Stimulated activated effector memory CD8-positive, alpha-beta T cell treated with anti-CD3 and anti-CD28 coated beads, Interleukin-12 subunit alpha, Interleukin-12 subunit beta, amount 100 ng/mL, for 72 hours (primary cell): ENCODE results near the gene LGALS3BP.
A peak's percentile ranks its signal among the peaks of the same experiment; 100 is the strongest.
"Not testable (repeated sequence)": the region's sequence is repeated elsewhere in the genome, so short reads cannot be mapped to it uniquely, and the experiment has no call there.

Source experiments
- ATAC-seq: fragments of 150-1000 bp; cut with Tn5 transposase; 2 replicates; pipeline ENCODE4 v1.10.0; 2021
- DNase-seq, 2 donors: peaks; one replicate each; pipeline ENCODE4 v3.0.0; 2021 to 2022; ENCODE audit warnings: low spot score in 2 of 2
- H3K27ac Mint-ChIP-seq: one replicate; pipeline ENCODE4 v1.8.0; 2022; ENCODE audit warnings: mild to moderate bottlenecking, mixed read lengths
- H3K36me3 Mint-ChIP-seq: one replicate; pipeline ENCODE4 v1.8.0; 2022; ENCODE audit warnings: mild to moderate bottlenecking, mixed read lengths
- H3K4me1 Mint-ChIP-seq: one replicate; pipeline ENCODE4 v1.8.0; 2022; ENCODE audit warnings: mixed read lengths
- H3K4me3 Mint-ChIP-seq: one replicate; pipeline ENCODE4 v1.8.0; 2022; ENCODE audit warnings: mild to moderate bottlenecking, mixed read lengths
- H3K9me3 Mint-ChIP-seq: one replicate; pipeline ENCODE4 v1.8.0; 2022; ENCODE audit warnings: mixed read lengths

The LGALS3BP gene

DNA sequence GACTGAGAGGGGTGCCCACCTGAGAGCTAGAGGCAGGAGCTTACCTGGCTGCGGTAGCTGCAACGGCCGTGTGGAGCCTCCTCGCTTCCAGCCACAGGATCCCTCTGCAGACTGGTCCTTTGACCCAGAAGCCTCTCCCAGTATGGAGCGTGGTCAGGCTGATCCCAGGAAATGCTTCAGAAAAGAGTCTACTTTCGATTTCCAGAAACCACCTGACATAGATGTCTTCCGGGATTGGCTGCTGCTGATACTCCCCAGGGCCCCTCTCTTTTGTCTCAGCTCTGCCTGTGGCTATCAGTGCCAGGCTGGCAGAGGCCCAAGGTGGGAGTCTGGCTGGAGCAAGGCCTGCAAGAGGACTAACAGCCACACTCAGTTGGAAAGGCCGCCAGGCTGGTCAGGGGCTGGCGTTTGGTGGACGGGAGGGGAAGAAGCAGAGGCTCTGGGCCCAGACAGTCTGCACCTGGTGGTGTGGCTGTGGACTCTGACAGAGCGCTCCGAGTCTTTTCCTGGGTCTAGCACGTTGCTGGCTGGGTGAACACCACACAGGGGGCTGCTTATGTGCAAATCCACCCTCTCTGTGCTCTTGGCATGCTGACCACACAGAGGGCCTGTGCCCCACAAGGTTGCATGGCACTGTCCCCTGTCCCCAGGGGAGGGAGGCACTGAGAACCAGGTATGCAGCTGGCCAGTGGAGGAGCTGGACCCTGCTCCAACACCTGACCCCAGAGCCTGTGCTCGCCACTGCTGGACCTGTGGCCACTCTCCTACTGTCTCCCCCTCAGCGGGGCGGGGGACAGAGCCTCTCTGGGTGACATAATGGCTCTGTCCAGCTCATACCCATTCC is at the start of gene LGALS3BP:
Gene LGALS3BP (minus strand): TSS at position 144 of the 844 bp plus-strand sequence. CDS start 2,732 bp downstream, outside the sequence.
- Mint-ChIP-seq H3K27ac (no peak within 1 kb of the TSS), H3K4me1 (no peaks in the 10 kb centered on the region), H3K9me3 (no peaks in the 10 kb centered on the region), H3K36me3 (no peaks in the 10 kb centered on the region), H3K4me3 (peak within 1 kb of the TSS; percentile 26)
- no peak for DNase-seq
- peak; percentile 42 for ATAC-seq

DNA sequence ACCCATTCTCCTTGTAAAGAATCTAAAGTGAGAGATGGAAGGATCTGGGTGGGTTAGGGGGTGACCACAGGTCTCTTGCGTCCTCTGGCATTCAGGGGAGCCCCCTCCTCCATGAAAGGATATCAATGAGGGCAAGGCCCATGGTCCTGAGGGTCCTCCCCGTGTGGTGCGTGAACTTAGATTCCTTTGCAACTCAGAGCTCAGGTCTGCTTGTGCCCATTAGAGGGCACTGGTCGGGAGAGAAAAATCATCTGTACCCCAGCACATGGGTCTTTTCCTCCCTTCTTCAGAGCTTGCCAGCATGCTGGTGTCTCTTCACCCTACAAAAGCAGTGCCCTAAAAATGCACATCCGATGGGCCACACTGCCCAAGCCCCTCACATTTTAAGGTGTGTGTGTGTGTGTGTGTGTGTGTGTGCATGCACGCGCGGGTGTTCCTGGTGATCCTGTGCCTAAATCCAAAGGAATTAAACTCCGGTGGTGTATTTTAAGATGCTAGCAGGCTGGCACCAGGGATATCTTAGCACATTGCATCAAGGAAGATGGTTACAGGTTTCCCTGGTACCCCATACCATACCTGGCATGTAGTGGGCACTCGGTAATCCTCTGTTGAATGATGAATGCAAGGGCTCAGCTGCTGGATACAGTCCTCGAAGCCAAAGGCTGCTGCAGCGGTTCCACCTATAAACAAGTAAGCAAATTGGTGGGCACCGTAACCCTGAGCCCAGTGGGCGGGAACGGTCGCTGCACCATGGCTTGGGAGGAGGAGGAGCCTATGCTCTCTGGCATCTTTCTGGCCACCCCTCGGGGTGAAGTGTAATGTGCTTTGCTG is 49.0 kb upstream of the LGALS3BP start:
- Mint-ChIP-seq H3K9me3 (no peaks in the 10 kb centered on the region), H3K4me1 (peaks cover 6% of the 10 kb centered on the region)

DNA sequence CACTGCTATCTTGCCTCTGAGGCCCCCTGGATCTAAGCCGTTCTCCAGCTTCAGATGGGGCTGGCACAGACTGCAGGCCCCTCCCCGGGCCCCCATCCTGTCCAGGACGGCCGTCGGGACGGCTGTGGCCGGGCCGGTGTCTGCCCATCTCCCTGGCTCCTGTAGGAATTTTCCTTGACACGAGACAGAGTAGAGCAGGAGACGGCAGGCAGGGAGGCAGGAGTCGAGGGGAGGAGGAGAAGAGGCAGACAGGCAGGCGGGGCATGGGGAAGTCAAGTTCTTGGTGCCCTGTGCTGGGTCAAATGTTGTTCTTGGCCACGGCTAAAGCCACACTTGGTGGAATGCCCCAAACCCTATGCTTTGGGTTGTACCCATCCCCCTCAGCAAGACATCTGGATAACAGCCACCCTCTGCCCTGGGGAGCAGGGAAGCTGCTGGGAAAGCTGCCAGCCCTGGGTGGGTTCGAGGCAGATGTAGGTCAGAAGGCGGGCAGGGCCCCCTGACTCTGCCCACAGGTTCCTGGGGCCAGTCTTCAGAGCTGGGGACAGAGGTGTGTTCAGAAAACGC is 48.3 kb upstream of the LGALS3BP start:
- H3K4me3 Mint-ChIP-seq = no peak overlapping the region
- DNase-seq (no peak), ATAC-seq (no peak)
- H3K9me3 Mint-ChIP-seq = no peaks in the 10 kb centered on the region
- H3K36me3 Mint-ChIP-seq = no peaks in the 10 kb centered on the region
- peaks cover 12% of the 10 kb centered on the region for H3K4me1 Mint-ChIP-seq
- H3K27ac Mint-ChIP-seq = no peak overlapping the region

More for the DNA sequence above, 49.0 kb upstream of the LGALS3BP start:
- H3K36me3 Mint-ChIP-seq = no peaks in the 10 kb centered on the region
- ATAC-seq (no peak), DNase-seq (no peak)
- no peak overlapping the region for H3K4me3 Mint-ChIP-seq
- H3K27ac Mint-ChIP-seq = no peak overlapping the region

DNA sequence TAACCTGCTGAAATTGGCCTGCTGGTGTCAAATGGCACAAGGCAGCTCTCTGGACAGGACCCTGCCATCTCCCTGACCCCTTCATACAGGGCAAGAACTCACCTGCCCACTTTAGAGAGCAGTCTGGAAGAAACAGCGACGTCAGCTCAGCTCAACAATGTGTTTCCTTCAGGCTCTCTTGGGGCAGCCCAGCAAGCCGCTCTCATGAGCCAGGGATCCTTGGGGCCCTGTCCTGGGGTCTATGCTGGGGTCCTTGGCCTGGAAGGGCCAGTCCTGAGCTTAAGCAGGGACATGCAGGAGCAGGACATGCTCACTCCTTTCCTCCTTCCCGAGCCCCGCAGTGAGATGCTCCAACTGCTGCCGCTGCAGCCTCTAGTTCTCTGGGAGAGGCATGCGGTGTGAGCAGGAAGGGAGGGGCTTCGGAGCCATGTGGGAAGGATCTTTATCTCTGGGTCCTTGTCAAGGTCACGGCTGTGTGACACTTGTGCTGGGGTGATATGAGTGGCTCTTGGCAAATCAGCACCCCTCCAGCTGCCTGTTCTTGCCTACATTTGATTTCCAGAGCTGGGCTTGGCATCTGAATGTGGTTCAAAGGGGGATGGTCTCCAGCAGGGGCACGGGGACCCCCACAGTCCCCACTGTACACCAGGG is 47.7 kb upstream of the LGALS3BP start:
- Mint-ChIP-seq H3K4me3 (no peak overlapping the region), H3K4me1 (peaks cover 13% of the 10 kb centered on the region), H3K27ac (no peak overlapping the region), H3K9me3 (no peaks in the 10 kb centered on the region), H3K36me3 (no peaks in the 10 kb centered on the region)
- ATAC-seq (no peak), DNase-seq (no peak)

GRCh38 chr17:79026376-79027273 is 46.9 kb upstream of the LGALS3BP start:
- H3K4me1 Mint-ChIP-seq = peaks cover 13% of the 10 kb centered on the region
- no peak overlapping the region for H3K4me3 Mint-ChIP-seq
- H3K36me3 Mint-ChIP-seq = no peaks in the 10 kb centered on the region
- no peak overlapping the region for H3K27ac Mint-ChIP-seq
- DNase-seq (no peak), ATAC-seq (no peak)
- H3K9me3 Mint-ChIP-seq = no peaks in the 10 kb centered on the region

DNA sequence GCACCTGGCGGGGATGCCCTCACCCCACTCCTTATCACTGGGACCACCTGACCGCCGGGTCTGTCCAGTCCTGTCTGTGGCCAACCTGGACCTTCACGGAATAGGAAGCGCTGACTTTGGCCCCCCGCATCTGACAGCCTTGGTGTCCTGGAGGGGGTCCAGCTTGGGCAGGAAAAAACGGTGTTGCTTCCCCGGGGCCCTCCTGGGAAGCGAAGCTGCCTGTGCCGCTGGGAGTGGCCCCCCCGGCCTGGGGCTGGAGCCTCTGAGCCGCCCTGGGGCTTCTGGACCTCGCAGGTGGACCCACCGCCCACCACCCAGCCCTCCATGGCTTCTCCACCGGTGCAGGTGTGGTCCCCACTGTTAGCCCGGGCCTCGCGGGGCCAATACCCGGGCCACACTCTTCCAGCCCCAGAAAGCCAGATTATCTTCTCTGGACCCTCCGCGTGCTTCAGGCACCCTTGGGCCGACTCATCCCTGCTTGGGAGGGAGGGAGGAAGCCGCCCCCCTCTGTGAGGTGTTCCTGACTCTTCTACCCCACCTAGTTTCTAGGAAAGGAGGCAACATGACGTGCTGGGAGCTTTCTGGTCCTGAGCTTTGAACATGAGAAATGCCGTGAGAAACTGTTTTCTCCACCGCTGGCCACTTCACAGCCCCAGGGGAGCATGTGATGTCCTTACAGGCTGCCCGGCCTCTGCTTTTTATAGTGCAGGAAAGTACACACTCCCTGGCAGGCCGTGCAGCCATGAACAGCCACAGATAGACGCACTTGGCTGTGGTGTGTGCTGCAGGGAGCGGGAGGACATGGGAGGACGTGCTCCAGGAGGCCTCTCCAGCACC is 45.4 kb upstream of the LGALS3BP start:
- Mint-ChIP-seq H3K27ac (no peak overlapping the region), H3K9me3 (no peaks in the 10 kb centered on the region), H3K36me3 (no peaks in the 10 kb centered on the region), H3K4me1 (peaks cover 13% of the 10 kb centered on the region), H3K4me3 (peak overlapping the region; percentile 83)
- ATAC-seq = no peak
- no peak for DNase-seq

- Mint-ChIP-seq H3K4me1 (peaks cover 13% of the 10 kb centered on the region), H3K27ac (peak within 1 kb of the TSS; percentile 63), H3K9me3 (no peaks in the 10 kb centered on the region), H3K36me3 (no peaks in the 10 kb centered on the region), H3K4me3 (peak within 1 kb of the TSS; percentile 83)
- ATAC-seq = peak; percentile 78
- DNase-seq = peak in 1 of 2 donors; percentile 58
Measured at GRCh38 chr17:79023886-79024771, 44.4 kb upstream of the LGALS3BP start, which contains the start of gene C1QTNF1. Gene C1QTNF1 (plus strand): TSS chr17:79024169. CDS start chr17:79043969, 19,800 bp downstream.

GRCh38 chr17:79023180-79023705 is 43.5 kb upstream of the LGALS3BP start:
- no peaks in the 10 kb centered on the region for H3K9me3 Mint-ChIP-seq
- H3K27ac Mint-ChIP-seq = peak overlapping the region; percentile 63
- no peaks in the 10 kb centered on the region for H3K36me3 Mint-ChIP-seq
- ATAC-seq = no peak
- no peak for DNase-seq
- peak overlapping the region; percentile 83 for H3K4me3 Mint-ChIP-seq
- peaks cover 13% of the 10 kb centered on the region for H3K4me1 Mint-ChIP-seq

- peaks cover 13% of the 10 kb centered on the region for H3K4me1 Mint-ChIP-seq
- no peak overlapping the region for H3K27ac Mint-ChIP-seq
- no peak for ATAC-seq
- no peak for DNase-seq
- no peaks in the 10 kb centered on the region for H3K9me3 Mint-ChIP-seq
- H3K36me3 Mint-ChIP-seq = no peaks in the 10 kb centered on the region
- no peak overlapping the region for H3K4me3 Mint-ChIP-seq
Measured at GRCh38 chr17:79022507-79022991, 42.8 kb upstream of the LGALS3BP start.

- not testable (repeated sequence) for ATAC-seq, H3K4me3 Mint-ChIP-seq, H3K36me3 Mint-ChIP-seq, H3K27ac Mint-ChIP-seq, H3K9me3 Mint-ChIP-seq, DNase-seq
- H3K4me1 Mint-ChIP-seq = peaks cover 13% of the 10 kb centered on the region
Measured at GRCh38 chr17:79021929-79022328, 42.2 kb upstream of the LGALS3BP start.

DNA sequence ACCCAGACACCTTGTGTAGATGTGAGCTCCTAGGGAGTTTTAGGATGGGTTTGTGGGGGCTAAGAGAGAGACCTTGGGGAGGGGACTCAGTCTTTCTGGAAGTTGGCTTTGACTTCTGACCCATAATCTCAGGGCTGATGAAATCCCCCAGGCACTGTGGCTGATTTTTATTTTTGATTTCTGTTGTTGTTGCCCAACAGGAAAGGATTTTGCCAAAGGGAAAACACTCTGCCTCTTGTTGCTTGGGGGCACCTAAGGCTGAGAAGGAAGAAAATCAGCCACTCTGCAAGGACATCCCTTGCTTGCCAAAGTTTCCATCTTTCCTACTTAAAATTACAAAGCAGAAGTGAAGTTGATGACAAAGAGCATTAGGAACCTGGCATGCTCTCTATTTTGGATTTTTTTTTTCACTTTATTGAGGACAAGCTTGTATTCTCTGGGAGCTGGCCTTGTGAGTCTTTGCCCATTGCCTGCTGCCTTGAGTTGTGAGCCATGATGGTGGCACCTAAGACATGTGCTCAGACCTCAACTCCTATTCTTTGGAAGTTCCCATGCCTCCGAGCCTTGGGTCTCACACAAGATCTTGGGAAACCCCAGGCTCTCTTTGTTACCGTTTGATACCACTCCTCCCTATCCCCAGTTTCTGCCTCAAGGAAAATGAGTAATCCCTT is 41.0 kb upstream of the LGALS3BP start:
- Mint-ChIP-seq H3K4me1 (peaks cover 13% of the 10 kb centered on the region), H3K36me3 (no peaks in the 10 kb centered on the region), H3K27ac (no peak overlapping the region), H3K4me3 (no peak overlapping the region), H3K9me3 (no peaks in the 10 kb centered on the region)
- ATAC-seq (no peak), DNase-seq (no peak)
